ENCODE measurements around the gene ZSCAN16. TPM values are rescaled to one million over a fixed set of nuclear protein-coding genes. Genes with fewer than 3 reads are reported as not detected.

The ZSCAN16 gene
- total and polyA plus RNA-seq, 2 of the 13 experiments (the other 11 are each of a cell fraction or from before 2014, with no cell fraction given) = 5.7 to 12.7 TPM

GRCh38 chr6:28141500-28142329 is 17.3 kb downstream of the ZSCAN16 start, which contains the start of gene ZKSCAN8 (continued):
- peak; percentile 54 for TF ChIP-seq ZBTB40 (IDR thresholded peaks at IDR 0.05)
- TF ChIP-seq ZBTB40 (CRISPR knock-in tag; IDR thresholded peaks at IDR 0.05) = peak; percentile 95
- peak; percentile 98 for TF ChIP-seq HINFP (CRISPR knock-in tag; IDR thresholded peaks at IDR 0.05; ENCODE audit: low read depth)
- TF ChIP-seq ZNF576 (CRISPR knock-in tag; IDR thresholded peaks at IDR 0.05) = 0 out of 2 replicates have a peak, but pooled peaks have one; percentile 75
- no peak for TF ChIP-seq ARHGAP35 (CRISPR knock-in tag; IDR thresholded peaks at IDR 0.05; ENCODE audit: borderline replicate concordance)
- no peak for TF ChIP-seq FOXO4 (CRISPR knock-in tag; conservative IDR thresholded peaks at IDR 0.05)
- TF ChIP-seq NR2F2 (IDR thresholded peaks at IDR 0.05; ENCODE audit: borderline replicate concordance, low read depth) = peak; percentile 19; the same call in 1 of the 2 replicates
- no peak for TF ChIP-seq SIX1 (CRISPR knock-in tag; IDR thresholded peaks at IDR 0.05; ENCODE audit: borderline replicate concordance)
- TF ChIP-seq MYC (CRISPR knock-in tag; IDR thresholded peaks at IDR 0.05; ENCODE audit: borderline replicate concordance) = peak; percentile 92
- TF ChIP-seq ZNF550 (CRISPR knock-in tag; IDR thresholded peaks at IDR 0.05; ENCODE audit: borderline replicate concordance) = peak; percentile 98
- peak; percentile 85; the same call in 1 of the 2 replicates for TF ChIP-seq EEA1 (CRISPR knock-in tag; IDR thresholded peaks at IDR 0.05; ENCODE audit: borderline replicate concordance)
- no peak for TF ChIP-seq SMC3 (IDR thresholded peaks at IDR 0.05; ENCODE audit: low read length)
- TF ChIP-seq ZNF333 (CRISPR knock-in tag; IDR thresholded peaks at IDR 0.05; ENCODE audit: borderline replicate concordance) = peak; percentile 99; the same call in 1 of the 2 replicates
- TF ChIP-seq ZNF597 (CRISPR knock-in tag; IDR thresholded peaks at IDR 0.05) = no peak
